NOMO-1 treated with dmso at 0.1 percent for 144 hours (cell line): ENCODE data around the gene NANOS2.
"Not testable (repeated sequence)": the region's sequence is repeated elsewhere in the genome, so short reads cannot be mapped to it uniquely, and the experiment has no call there.

Experiments
- DNase-seq: peaks from one replicate; lab custom pipeline; 2025; ENCODE audit not compliant: unreplicated experiment; lab: John Stamatoyannopoulos, UW

NANOS2 gene

GRCh38 chr19:45895983-45896599, 18.5 kb downstream of the NANOS2 start:
- not testable (repeated sequence) for DNase-seq

GRCh38 chr19:45895519-45895972, 19.0 kb downstream of the NANOS2 start:
- no peak for DNase-seq

GRCh38 chr19:45890877-45891276, 23.7 kb downstream of the NANOS2 start:
- no peak for DNase-seq

GRCh38 chr19:45889210-45889885, 25.2 kb downstream of the NANOS2 start:
- no peak for DNase-seq

- DNase-seq: no peak
Observed at GRCh38 chr19:45887200-45887710, 27.3 kb downstream of the NANOS2 start.

GRCh38 chr19:45886427-45887199, 28.0 kb downstream of the NANOS2 start:
- DNase-seq: peak; percentile 87

- DNase-seq: peak; percentile 88
Observed at GRCh38 chr19:45885556-45886426, 28.8 kb downstream of the NANOS2 start, which contains the start of gene IRF2BP1. Gene IRF2BP1 (minus strand): TSS chr19:45886141. CDS start chr19:45885774, 367 bp downstream.

- no peak for DNase-seq
Observed at GRCh38 chr19:45884682-45885555, 29.7 kb downstream of the NANOS2 start.

- DNase-seq: no peak
Observed at GRCh38 chr19:45883881-45884681, 30.5 kb downstream of the NANOS2 start.

- no peak for DNase-seq
Observed at GRCh38 chr19:45883586-45883880, 31.0 kb downstream of the NANOS2 start.

GRCh38 chr19:45882652-45883585, 31.7 kb downstream of the NANOS2 start:
- DNase-seq: peak; percentile 55

- no peak for DNase-seq
Observed at GRCh38 chr19:45881909-45882528, 32.6 kb downstream of the NANOS2 start.

GRCh38 chr19:45881082-45881908, 33.3 kb downstream of the NANOS2 start:
- no peak for DNase-seq

- no peak for DNase-seq
Observed at GRCh38 chr19:45879971-45880370, 34.6 kb downstream of the NANOS2 start.

- no peak for DNase-seq
Observed at GRCh38 chr19:45879055-45879454, 35.5 kb downstream of the NANOS2 start.

GRCh38 chr19:45878043-45878794, 36.4 kb downstream of the NANOS2 start:
- no peak for DNase-seq
